Duodenal mucosa (tissue), 2 donors: ENCODE measurements around the gene MRPS12.
A peak's percentile ranks its signal among the peaks of the same experiment; 100 is the strongest.
"Not testable (repeated sequence)": the region's sequence is repeated elsewhere in the genome, so short reads cannot be mapped to it uniquely, and the experiment has no call there.

Source experiments
- H3K27ac ChIP-seq: one replicate; pipeline ENCODE4 v1.7.0; 2013; ENCODE audit warnings: low read depth, low read length
- H3K27me3 ChIP-seq, 2 donors: one replicate each; pipeline ENCODE4 v1.7.0; 2013; ENCODE audit warnings: low read length in 2 of 2, control low read depth in 1 of 2; ENCODE audit not compliant: insufficient read depth in 2 of 2, control insufficient read depth in 1 of 2
- H3K36me3 ChIP-seq, 2 donors: one replicate each; pipeline ENCODE4 v1.7.0; 2013; ENCODE audit warnings: low read length in 2 of 2, control low read depth in 1 of 2; ENCODE audit not compliant: insufficient read depth in 2 of 2, control insufficient read depth in 1 of 2
- H3K4me1 ChIP-seq, 2 donors: one replicate each; pipeline ENCODE4 v1.7.0; 2013; ENCODE audit warnings: low read length in 2 of 2, control low read depth in 1 of 2; ENCODE audit not compliant: insufficient read depth in 2 of 2, control insufficient read depth in 1 of 2
- H3K4me3 ChIP-seq, 2 donors: one replicate each; pipeline ENCODE4 v1.7.0; 2013; ENCODE audit warnings: low read length in 2 of 2, low read depth in 1 of 2
- H3K9ac ChIP-seq, 2 donors: one replicate each; pipeline ENCODE4 v1.7.0; 2013; ENCODE audit warnings: low read length in 2 of 2, low read depth in 1 of 2
- H3K9me3 ChIP-seq, 2 donors: one replicate each; pipeline ENCODE4 v1.7.0; 2013; ENCODE audit warnings: low read length in 2 of 2, control low read depth in 1 of 2; ENCODE audit not compliant: control insufficient read depth in 1 of 2

MRPS12 gene

DNA sequence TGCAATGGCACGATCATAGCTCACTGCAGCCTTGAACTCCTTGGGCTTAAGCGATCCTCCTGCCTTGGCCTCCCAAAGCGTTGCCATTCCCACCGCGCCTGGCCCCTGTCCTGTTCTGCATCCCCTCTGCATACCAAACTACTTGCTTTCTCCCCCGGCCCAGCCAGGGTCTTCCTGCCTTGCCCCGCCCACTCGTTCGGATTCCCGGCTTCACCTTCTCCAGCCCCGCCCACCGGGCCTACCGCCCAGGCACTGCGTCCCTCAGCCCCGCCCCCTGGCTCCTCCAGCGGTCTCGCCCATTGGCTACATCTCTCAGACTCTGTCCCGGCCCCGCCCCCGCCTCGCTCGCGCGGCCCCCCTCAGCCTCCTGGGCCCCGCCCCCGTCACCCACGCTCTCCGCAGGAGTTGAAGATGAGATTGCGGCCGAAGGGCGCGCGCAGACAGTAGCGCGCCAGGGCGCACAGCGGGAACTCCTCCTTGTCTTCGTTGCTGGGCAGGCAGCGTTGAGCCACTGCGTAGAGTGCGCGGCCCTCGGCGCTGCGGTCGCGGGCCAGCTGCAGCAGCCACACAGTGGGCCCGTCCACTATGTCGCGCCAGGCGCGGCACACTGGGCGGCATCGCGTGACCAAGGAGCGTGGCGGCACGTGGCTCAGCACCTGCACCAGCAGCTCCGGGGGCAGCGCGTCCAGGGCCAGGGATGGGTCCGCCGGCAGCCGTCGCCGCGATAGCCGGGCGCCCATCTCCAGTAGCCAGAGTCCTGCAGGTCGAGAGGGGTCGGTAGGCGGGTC, 19.0 kb downstream of the MRPS12 start:
- no peak overlapping the region for H3K27ac ChIP-seq
- H3K4me1 ChIP-seq = peaks cover 7 to 11% of the 10 kb centered on the region in 2 donors
- no peaks in the 10 kb centered on the region for H3K27me3 ChIP-seq
- H3K9ac ChIP-seq = no peak overlapping the region
- peak overlapping the region; percentile 29 to 62 for H3K4me3 ChIP-seq
- H3K9me3 ChIP-seq = no peaks in the 10 kb centered on the region
- no peaks in the 10 kb centered on the region for H3K36me3 ChIP-seq

DNA sequence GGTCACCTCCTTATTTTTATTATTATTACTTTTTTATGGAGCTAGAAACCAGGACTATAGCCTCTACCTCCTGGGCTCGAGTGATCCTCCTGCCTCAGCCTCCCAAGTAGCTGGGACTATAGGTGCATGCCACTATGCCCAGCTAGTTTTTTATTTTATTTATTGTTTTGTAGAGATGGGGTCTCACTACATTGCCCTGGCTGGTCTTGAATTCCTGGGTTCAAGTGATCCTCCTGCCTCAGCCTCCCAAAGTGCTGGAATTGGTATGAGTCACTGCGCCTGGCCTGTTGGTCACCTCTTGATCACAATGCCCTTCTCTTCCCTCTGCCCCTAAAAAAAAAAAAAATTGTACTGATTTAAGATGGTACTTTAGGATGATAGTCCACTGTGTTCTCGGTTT, 20.4 kb downstream of the MRPS12 start:
- Histone ChIP-seq H3K9me3 (no peaks in the 10 kb centered on the region), H3K27me3 (no peaks in the 10 kb centered on the region), H3K27ac (no peak overlapping the region), H3K9ac (no peak overlapping the region), H3K4me1 (peaks cover 7 to 11% of the 10 kb centered on the region in 2 donors), H3K36me3 (no peaks in the 10 kb centered on the region), H3K4me3 (no peak overlapping the region)

DNA sequence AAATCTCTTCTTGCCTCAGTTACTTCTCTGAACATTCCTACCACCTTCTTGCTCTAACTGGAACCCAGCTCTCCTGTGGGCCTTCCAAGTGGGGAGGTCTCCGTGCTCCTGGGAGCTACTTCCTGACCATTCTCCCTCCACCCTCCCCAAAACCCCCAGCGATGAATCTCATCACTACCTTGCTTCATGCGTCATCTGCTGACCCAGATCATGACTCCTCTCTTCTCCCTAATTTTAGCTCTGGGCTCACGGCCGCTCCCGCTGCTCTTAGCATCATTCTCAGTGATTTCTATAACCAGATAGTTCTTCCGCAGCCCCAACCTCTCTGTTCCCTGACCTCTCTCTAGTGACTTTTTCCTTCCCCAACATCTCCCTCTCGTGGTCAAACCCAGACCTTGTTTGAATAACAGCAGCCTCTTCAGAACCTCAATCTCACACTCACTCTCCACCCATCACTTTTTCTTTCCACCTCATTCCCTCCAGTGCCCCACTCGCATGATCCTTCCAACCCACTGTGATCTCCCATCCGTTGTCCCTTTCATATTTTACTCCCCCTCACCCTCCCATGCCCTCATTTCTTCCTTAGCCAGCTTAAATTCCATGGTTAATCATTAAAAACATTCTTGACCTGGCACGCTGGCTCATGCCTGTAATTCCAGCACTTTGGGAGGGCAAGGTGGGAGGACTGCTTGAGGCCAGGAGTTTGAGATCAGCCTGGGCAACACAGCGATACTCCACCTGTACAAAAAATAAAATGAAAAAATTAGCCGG, 21.8 kb downstream of the MRPS12 start:
- Histone ChIP-seq H3K4me3 (no peak overlapping the region), H3K9ac (no peak overlapping the region), H3K4me1 (peaks cover 7 to 11% of the 10 kb centered on the region in 2 donors), H3K27me3 (no peaks in the 10 kb centered on the region), H3K27ac (no peak overlapping the region), H3K9me3 (no peaks in the 10 kb centered on the region), H3K36me3 (no peaks in the 10 kb centered on the region)

DNA sequence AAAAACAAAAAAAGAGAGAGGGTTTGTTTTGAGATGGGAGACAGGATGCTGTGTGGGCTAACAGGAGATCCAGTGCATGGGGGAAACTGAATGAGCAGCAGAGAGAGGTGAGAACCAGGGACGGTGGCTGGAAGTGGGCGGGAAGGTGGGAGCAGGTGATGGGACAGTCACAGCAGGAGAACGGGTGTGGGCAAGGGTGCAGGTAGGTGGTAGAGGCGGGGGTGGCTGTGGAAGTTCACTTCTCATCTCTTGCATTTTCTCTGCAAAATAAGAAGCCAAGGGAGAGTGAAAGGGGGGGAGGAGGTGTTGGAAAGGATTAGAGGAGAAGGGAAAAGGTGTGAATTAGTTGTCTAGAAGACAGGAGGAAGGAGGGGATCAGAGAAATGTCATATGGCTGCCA, 22.9 kb downstream of the MRPS12 start:
- peaks cover 7 to 11% of the 10 kb centered on the region in 2 donors for H3K4me1 ChIP-seq
- H3K4me3 ChIP-seq = no peak overlapping the region
- no peaks in the 10 kb centered on the region for H3K9me3 ChIP-seq
- no peak overlapping the region for H3K27ac ChIP-seq
- H3K9ac ChIP-seq = no peak overlapping the region
- no peaks in the 10 kb centered on the region for H3K36me3 ChIP-seq
- H3K27me3 ChIP-seq = no peaks in the 10 kb centered on the region

DNA sequence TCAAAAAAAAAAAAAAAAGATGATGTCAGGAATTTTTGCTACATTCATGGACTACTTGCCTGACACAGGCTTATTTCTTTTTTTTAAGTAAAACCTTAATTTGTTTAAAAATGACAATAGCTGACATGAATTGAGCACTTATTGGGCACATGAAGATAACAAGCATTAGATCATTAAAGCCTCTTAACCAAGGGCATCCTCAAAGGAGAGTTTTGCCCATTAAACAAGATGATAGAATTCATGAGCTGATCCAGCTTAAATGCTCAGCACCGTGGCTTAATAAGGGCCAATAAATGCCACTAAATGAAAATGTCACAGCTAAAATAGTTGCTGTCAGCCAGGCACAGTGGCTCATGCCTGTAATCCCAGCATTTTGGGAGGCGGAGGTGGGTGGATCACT, 25.5 kb downstream of the MRPS12 start:
- Histone ChIP-seq H3K4me1 (peaks cover 0 to 3% of the 10 kb centered on the region in 2 donors), H3K4me3 (no peak overlapping the region), H3K36me3 (no peaks in the 10 kb centered on the region), H3K27ac (no peak overlapping the region), H3K27me3 (no peaks in the 10 kb centered on the region), H3K9me3 (no peaks in the 10 kb centered on the region), H3K9ac (no peak overlapping the region)

DNA sequence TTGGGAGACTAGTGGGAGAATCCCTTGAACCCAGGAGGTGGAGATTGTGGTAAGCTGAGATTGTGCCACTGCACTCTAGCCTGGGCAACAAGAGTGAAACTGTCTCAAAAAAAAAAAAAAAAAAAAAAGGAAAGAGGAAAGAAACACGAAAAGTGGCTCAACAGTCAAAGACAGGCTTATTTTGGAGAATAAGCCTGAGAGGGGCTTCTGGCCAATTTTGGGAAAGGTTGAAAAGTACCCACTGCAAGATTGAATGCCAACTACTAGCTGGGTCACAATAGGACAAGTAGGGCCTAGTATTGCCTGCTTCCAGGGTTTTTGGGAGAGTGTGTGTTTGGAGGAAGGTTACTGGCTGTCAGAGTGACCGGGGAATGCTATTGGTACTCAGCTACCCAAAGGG, 27.6 kb downstream of the MRPS12 start:
- Histone ChIP-seq H3K27ac (no peak overlapping the region), H3K4me3 (no peak overlapping the region), H3K9me3 (no peaks in the 10 kb centered on the region), H3K4me1 (peaks cover 0 to 4% of the 10 kb centered on the region in 2 donors), H3K36me3 (no peaks in the 10 kb centered on the region), H3K27me3 (no peaks in the 10 kb centered on the region), H3K9ac (no peak overlapping the region)

DNA sequence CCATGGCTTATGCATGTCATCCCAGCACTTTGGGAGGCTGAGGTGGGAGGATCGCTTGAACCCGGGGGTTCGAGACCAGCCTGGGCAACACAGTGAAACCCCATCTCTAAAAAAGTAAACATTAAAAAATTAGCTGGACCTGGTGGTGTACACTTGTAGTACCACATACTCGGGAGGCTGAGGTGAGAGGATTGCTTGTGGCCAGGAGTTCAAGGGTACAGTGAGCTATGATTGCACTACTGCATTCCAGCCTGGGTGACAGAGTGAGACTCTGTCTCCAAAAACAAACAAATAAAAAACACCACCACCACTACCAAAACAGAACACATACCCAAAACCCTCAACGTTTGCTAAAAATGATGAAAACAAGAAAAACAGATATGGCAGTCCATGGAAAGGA, 28.9 kb downstream of the MRPS12 start:
- Histone ChIP-seq H3K36me3 (no peaks in the 10 kb centered on the region), H3K27ac (no peak overlapping the region), H3K4me3 (no peak overlapping the region), H3K9me3 (no peaks in the 10 kb centered on the region), H3K4me1 (peaks cover 0 to 4% of the 10 kb centered on the region in 2 donors), H3K27me3 (no peaks in the 10 kb centered on the region), H3K9ac (no peak overlapping the region)

DNA sequence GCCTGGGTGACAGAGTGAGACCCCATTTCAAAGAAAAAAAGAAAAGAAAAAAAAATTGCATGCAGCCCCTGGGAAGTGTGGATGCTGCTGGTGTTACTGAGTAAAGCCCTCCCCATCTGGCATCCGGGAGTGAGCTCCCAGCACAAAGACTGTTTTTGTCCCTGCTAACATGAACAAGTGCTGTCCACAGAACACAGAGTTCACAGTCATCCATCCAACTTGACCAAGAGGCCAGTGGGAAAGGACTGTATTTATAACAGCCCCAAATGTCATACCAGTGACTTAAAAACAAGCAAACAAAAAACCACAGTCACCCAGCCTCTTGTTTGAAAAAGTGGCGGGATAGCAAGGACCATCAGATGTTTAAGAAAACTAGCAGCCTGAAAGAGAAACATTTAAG, 34.0 kb downstream of the MRPS12 start:
- H3K27ac ChIP-seq = no peak overlapping the region

DNA sequence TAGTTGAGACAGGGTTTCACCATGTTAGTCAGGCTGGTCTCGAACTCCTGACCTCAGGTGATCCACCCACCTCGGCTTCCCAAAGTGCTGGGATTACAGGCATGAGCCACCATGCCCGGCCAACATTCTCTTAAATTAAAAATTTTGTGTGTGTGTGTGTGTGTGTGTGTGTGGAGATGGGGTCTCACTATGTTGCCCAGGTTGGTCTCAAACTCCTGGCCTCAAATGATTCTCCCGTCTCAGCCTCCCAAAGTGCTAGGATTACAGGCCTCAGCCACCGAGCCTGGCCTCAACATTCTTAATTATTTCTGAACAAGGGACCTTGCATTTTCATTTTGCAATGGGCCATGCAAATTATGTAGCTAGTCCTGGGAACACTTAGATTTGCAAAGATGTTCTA, 35.4 kb downstream of the MRPS12 start:
- not testable (repeated sequence) for H3K4me3 ChIP-seq, H3K36me3 ChIP-seq, H3K27ac ChIP-seq, H3K9me3 ChIP-seq, H3K27me3 ChIP-seq, H3K4me1 ChIP-seq, H3K9ac ChIP-seq

More for the DNA sequence above, 34.0 kb downstream of the MRPS12 start:
- no peak overlapping the region for H3K4me3 ChIP-seq
- H3K9ac ChIP-seq = no peak overlapping the region
- H3K27me3 ChIP-seq = no peaks in the 10 kb centered on the region
- H3K36me3 ChIP-seq = no peaks in the 10 kb centered on the region
- no peaks in the 10 kb centered on the region for H3K9me3 ChIP-seq
- H3K4me1 ChIP-seq = peaks cover 0 to 4% of the 10 kb centered on the region in 2 donors

DNA sequence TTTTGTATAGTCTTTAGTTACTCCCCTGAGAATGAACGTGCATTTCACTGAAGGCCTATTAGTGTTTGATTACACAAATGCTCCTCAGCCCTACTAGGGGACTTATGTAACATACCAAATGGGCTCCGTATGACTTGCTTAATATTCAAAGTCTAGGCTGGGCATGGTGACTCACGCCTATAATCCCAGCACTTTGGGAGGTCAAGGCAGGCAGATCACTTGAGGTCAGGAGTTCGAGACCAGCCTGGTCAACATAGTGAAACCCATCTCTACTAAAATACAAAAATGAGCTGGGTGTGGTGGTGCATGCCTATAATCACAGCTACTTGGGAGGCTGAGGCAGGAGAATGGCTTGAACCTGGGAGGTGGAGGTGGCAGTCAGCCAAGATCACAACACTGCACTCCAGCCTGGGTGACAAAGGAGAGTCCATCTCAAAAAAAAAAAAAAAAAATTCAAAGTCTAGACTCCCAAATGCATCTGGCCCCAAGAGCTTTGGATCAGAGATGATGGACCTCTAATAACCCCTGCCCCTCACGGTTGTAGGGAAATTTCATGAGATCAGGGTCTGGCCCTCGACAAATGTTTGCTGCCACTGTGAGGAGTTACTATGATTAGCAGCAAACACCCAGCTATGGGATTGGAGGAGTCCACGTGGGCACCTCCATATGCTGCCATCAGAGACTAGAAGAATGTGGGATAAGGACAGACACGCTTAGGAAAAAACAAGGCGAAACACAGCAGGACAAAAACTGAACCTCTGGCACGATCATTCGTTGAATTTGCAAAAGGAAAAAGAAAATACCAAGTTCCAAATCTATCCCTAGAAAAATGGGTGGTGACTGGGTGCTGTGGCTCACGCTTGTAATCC, 40.2 kb downstream of the MRPS12 start:
- Histone ChIP-seq H3K36me3 (no peaks in the 10 kb centered on the region), H3K9me3 (no peaks in the 10 kb centered on the region), H3K27ac (no peak overlapping the region), H3K4me3 (no peak overlapping the region), H3K27me3 (no peaks in the 10 kb centered on the region), H3K9ac (no peak overlapping the region), H3K4me1 (peaks cover 0 to 5% of the 10 kb centered on the region in 2 donors)
